ENCODE measurements around the gene ANKRD10.

The ANKRD10 gene

DNA sequence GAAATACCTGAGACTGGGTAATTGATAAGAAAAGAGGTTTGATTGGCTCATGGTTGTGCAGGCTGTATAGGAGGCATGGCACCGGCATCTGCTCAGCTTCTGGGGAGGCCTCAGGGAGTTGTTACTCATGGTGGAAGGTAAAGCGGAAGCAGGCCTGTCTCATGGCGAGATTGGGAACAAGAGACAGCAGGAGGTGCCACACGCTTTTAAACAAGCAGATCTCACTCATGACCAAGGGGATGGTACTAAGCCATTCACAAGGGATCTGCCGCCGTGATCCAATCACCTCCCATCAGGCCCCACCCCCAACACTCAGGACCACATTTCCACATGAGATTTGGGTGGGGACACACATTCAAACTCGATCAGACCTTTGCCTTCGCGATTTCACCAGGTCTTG, 86.2 kb downstream of the ANKRD10 start:
- no peak for DNase-seq
